GM21526 (cell line): Measurements from ENCODE around the gene ANKH.

Experiments used
- ATAC-seq: cut with Tn5 transposase; IDR thresholded peaks from one replicate; pipeline ENCODE4 v1.9.1; 2021; ENCODE audit warnings: moderate library complexity; ENCODE audit not compliant: unreplicated experiment, low FRiP score

ANKH gene

DNA sequence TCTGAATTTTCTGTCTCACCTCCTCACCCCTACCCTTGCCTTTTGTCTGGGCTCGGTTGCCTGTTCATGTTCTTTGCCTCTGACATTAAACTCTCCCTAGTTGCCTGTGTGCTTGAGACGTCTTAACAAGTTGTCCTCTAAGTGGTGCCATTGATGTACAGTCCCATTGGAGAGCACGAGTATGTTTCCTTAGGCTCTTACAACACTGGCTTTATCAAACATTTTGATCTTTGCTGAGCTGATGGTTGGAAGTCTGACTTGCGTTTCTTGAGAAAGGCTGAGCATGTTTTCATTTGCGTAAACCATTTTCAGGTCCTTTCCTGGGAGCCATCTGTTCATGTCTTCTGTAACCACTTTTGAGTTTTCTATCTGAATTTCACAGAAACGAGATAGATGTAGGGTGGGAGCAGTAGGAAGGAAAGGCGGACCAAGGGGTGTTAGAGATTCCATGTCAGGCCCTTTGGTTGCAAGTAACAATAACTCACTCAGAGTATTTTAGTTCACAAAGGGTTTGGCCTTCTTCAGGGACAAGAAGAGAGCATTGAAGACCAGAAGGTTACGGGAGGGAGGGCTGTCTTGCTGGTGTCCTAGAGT lies 171.7 kb downstream of the ANKH start:
- ATAC-seq, result no peak

GRCh38 chr5:14699159-14699558 lies 172.4 kb downstream of the ANKH start:
- ATAC-seq, result no peak

DNA sequence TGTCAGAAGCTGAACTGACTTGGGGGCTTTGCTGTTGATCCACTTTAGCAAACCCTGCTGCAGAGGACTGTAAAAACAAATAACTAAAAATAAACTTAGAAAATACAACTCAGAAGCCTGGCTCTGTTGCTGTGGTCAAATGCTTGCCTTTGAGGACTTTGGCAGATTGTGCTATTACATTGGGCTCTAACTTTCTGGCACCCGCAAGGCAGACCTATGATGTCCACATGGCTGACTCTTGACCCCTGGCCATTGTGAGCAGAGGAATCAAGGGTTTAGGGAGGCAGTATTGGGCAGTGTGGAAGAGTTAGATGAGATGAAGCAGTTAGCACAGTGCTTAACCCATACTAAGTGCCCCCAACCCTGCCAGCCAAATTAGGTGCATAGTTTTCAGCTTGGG lies 173.1 kb downstream of the ANKH start:
- ATAC-seq, result no peak

DNA sequence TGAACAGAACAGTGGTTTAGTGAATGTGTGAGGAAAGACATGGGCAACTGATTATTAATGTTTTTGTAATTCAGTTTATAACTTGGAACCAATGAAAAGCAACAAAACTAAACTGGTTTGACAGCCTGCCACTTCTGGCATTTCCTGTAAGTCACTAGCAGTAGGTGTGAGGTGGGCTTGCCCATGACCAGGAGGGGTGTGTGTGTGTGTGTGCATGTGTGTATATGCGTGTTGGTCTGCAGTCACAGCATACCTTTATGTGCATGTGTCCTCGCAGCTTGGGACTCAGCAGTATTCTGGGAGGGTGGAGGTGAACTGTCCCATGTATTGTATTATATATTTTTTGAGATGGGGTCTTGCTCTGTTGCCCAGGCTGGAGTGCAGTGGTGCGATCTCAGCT lies 174.7 kb downstream of the ANKH start:
- no peak for ATAC-seq

- no peak for ATAC-seq
These were observed 175.5 kb downstream of the ANKH start for GRCh38 chr5:14696057-14696456.

- no peak for ATAC-seq
These were observed 176.4 kb downstream of the ANKH start for GRCh38 chr5:14695152-14695551.

GRCh38 chr5:14693070-14693469 lies 178.5 kb downstream of the ANKH start:
- ATAC-seq, result no peak

GRCh38 chr5:14687023-14687665 lies 184.4 kb downstream of the ANKH start:
- no peak for ATAC-seq

GRCh38 chr5:14686517-14686916 lies 185.1 kb downstream of the ANKH start:
- ATAC-seq, result no peak

DNA sequence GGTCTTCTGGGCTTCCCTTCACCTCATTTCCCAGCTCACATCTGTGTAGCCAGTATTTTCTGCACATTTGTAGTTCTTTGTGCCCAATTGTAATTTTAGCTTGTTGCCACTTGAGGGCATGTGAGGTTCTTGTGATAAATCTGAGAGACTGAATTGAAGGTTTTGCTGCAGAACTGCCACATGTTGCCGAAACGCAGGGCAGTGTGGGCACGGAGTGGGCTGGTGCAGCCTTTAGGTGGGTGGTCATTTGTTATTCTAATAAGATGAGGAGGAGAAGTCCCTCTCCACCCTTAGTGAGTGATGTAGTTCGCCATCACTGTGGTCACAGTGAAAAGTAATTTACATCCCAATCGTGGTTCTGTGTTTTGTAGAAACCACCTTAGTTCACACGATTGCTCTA lies 185.8 kb downstream of the ANKH start:
- ATAC-seq, result peak; percentile 85

- ATAC-seq, result no peak
These were observed 186.8 kb downstream of the ANKH start for GRCh38 chr5:14684757-14685156.

- no peak for ATAC-seq
These were observed 187.6 kb downstream of the ANKH start for GRCh38 chr5:14683906-14684455.

GRCh38 chr5:14681236-14681752 lies 190.3 kb downstream of the ANKH start:
- no peak for ATAC-seq

DNA sequence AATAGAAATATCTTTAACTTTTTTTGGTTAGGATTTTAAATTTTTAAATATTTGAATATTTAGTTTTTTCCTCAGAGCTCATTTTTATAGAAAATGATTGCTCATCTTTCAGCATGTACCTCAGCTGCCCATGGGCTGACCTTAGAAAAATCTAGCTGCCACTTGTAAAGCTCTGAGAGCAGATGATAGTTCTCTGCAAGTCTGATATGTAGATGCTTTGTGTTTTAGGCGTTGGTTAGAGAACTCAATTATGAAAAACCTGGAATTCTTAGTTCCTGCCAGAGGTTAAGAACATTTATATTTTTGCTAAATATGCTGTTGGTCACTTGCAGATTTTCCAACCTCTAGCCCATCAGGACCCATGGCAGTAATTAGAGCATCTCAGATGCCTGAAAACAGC lies 192.0 kb downstream of the ANKH start:
- no peak for ATAC-seq

GRCh38 chr5:14678773-14679334 lies 192.7 kb downstream of the ANKH start:
- no peak for ATAC-seq

GRCh38 chr5:14676320-14676719 lies 195.3 kb downstream of the ANKH start:
- peak; percentile 29 for ATAC-seq

- ATAC-seq, result peak; percentile 38
These were observed 195.7 kb downstream of the ANKH start for GRCh38 chr5:14675865-14676300.

DNA sequence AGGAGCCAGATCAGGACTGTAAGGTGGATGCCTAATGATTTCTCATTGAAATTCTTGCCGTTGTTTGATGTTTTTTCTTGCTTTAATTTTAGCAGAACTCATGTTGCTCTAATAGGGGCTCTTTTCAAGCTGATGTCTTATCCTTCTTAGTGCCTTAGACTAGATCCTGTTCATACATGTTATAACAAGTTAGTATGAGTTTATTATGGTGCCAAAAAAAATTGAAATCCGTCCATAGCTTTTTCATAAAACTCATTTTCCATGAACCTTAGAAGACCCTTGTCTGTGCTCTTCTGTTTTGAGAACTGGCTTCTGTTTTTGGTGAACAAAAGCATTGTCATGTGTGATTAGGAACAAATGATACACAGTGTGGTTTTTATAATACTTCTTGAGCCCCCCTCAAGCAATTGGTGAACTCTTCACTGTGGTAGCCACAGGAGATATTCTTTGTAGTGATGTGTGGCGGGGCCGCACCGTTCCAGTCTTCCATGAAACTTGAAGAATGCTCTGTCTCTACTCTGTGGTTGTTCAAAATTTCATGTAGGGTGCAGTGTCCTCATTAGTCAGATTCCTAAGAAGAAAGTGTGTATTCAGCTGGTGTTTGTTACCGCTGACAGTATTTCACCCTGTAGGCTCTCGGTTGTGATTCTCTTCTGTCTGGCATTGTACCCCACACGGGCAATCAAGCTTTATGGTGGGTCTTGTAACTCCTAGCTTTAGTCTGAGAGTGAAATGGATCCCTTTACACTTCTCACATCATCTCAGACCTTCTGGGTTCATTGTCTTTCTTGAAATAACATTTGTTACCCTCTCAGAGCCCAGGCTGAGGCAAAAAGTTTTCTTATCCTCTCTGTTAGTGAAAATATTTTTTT lies 196.4 kb downstream of the ANKH start:
- ATAC-seq, result peak; percentile 10

GRCh38 chr5:14673443-14673842 lies 198.1 kb downstream of the ANKH start:
- no peak for ATAC-seq

DNA sequence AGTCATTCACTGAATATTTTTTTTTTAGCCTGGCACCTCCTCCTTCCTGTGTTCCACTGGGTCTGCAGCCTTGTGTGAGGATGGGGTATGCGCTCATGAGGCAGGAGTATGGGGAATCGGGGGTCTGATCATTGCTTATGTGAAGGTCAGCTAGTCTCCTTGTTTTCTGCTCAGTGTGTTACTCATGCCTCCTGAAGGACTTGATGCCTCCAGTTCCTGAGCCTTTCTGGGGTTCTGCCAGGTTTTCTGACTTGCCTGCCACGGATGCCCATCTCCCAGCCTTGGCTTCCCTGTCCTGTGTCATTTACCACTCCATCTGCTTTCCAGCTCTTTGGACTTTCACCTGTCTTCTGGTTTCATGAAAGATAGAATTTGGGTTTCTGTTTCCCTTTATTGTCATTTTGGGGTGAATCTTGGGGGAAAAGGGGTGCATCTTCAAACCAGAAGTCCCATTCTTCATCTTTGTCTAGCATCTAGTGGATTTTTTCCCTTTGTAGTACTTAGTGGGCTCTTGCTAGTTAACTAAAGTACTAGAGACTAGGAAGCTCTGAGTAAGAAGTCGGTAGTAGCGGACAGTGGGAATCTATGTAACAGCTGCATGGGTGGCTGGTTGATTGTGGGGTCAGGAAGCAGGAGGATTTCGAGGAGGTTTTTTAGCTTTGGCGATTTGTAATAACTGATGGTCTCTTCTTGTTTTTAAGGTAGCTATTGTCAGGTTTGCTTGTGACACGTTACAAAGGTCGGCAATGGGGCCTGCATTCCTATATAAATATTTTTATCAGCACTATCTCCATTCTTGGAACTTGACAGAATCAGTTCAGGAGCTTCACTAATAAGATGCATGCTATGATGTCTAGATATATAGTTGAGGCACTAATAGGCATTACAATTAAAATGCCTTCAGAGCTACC lies 198.8 kb downstream of the ANKH start:
- ATAC-seq, result no peak
